COLO668 (cell line): ENCODE measurements around the gene CCSER2.
"Not testable (repeated sequence)": the region's sequence is repeated elsewhere in the genome, so short reads cannot be mapped to it uniquely, and the experiment has no call there.

Experiments used
- DNase-seq: peaks from one replicate; lab custom pipeline; 2025; ENCODE audit not compliant: unreplicated experiment; lab: John Stamatoyannopoulos, UW

The CCSER2 gene

DNA sequence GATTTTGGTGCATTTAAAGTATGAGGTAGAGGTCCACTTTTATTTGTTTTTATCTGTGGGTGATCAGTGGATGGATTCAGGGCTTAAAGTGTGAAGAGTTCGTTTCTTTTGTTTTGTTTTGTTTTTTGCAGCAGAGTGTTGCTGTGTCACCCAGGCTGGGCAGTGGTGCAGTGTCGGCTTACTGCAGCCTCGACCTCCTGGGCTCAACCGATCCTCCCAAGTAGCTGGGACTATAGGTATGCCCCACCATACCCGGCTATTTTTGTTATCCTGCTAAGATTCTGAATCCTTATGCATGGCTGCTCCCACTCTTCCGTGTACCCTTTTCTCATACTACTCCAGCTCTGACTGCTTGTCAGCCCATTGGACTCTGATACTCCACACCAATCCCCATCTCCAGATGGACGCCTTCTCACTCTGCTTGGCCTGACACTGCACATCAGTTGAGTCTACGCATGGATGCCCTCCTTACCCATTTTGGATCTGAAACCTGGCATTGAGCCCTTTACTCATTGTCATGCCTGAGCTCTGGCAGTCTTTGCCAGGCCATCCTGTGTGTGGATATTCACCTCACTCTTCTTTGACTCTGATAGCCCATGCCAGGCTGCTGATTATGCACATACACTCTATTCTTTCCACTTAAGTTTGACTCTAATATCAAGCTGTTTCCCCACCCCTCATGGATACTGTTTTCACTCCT is 119.5 kb downstream of the CCSER2 start:
- DNase-seq = no peak

DNA sequence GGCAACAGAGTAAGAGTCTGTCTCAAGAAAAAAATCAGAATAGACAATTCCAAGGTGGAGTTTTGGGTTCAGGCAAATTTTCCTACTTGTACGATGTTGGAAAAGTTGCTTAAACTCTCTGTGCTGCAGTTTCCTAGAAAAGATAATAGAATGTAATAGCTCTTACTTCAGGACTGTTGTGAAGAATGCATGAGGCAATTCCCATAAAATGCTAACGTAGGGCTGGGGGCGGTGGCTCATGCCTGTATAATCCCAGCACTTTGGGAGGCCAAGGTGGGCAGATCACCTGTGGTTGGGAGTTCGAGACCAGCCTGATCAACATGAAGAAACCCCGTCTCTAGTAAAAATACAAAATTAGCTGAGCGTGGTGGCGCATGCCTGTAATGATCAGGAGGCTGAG is 121.0 kb downstream of the CCSER2 start:
- not testable (repeated sequence) for DNase-seq

DNA sequence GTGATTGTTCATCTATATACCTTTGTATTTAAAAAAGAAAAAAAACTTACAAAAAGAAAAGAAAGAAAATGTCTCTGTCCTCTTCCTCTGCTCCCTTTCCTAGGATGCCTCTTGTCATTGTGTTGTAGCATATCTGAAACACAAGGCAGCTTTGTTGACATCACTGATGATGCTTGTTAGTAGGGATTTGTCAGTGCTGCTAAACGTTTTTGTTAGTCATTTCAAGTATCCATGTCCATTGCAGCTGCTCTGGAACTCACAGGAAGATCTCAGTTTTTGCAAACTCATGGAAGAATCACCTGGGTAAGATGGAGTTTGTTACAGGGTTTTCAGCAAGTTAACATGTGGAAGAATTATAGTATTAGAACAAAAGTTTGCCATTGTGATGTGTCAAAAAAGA is 123.6 kb downstream of the CCSER2 start:
- DNase-seq = no peak

DNA sequence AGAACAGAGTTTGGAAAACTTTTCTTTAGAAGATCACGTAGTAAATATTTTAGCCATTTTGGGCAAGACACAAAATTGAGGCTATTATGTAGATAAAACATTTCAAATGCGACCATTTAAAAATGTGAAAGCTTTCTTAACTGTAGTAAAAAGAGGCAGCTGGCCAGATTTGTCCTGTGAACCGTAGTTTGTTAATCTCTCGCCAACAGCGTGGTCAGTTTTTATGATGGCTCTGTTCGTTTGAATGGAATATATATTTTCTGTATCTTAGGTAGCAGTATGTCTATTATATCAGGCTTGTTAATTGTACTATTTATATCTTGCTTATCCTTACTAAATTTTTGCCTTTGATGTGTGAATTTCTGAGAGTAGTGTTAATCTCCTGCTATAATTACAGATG is 124.9 kb downstream of the CCSER2 start:
- no peak for DNase-seq

DNA sequence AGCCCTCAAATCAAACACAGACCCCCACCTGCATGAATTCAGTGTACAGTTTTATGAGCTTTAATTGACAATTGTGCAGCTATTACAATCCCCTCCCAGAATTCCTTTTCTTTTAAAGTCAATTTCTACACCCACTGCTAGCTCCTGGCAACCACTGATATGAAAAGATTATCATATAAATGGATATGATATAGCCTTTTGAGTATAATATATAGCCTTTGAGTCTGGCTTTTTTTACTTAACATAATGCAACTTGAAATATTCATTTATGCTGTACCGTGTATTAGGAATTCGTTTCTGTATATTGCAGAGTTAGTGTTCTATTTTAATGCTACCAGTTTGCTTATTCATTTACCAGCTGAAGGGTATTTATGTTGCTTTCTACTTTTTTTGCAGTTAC is 127.7 kb downstream of the CCSER2 start:
- DNase-seq = no peak

DNA sequence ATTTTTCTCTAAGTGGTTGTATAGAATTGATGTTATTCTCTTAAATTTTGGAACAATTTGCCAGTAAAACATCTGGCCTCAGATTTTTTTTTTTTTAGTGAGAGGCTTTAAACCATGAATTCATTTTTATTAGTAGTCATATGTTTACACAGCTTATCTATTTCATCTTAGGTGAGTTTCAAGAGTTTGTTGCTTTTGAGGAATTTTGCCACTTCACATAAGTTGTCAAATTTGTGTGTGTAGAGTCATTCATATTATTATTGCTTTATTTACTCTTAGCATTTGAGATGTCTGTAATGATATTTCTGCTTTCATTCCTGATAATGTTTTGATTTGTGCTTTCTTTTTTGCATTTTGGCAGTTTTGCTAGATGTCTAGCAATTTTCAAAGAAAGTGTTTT is 132.1 kb downstream of the CCSER2 start:
- DNase-seq = no peak

DNA sequence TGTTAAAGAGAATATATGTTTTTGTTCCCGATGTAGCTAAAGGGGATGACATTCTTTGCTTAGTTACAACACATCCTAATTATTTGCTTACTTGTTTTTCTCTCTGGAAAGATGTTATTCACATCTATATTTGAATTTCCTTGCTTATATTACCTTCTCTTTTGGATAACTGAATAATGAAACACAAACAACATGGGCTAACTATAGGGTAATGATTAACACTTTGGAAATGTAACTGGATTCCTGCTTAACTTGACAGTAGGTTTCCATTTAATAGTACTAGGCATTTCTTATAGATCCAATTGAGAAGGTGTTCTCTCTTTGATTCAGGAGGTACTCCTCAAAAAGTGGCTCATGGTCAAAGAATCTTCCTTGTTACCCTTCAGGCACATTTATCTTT is 141.1 kb downstream of the CCSER2 start:
- DNase-seq = no peak

DNA sequence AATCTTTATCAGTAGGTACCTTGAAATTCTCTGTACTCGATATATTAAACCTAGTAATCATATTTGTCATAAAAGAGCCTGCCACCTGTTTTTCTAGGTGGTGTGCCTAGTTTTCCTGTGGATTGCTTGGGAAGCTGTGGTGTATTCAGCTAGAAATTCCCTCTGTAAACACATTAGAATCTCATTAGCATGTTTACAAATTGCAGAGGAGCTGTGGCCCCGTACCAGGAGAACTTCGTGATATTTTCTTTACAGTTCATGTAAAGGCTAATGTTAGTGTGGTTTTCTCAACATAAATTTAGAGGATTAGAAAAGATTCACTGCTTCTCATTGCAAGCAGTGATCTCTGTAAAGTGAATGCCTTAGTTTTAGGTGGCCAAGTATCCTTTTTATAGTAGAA is 144.7 kb downstream of the CCSER2 start:
- DNase-seq = no peak

DNA sequence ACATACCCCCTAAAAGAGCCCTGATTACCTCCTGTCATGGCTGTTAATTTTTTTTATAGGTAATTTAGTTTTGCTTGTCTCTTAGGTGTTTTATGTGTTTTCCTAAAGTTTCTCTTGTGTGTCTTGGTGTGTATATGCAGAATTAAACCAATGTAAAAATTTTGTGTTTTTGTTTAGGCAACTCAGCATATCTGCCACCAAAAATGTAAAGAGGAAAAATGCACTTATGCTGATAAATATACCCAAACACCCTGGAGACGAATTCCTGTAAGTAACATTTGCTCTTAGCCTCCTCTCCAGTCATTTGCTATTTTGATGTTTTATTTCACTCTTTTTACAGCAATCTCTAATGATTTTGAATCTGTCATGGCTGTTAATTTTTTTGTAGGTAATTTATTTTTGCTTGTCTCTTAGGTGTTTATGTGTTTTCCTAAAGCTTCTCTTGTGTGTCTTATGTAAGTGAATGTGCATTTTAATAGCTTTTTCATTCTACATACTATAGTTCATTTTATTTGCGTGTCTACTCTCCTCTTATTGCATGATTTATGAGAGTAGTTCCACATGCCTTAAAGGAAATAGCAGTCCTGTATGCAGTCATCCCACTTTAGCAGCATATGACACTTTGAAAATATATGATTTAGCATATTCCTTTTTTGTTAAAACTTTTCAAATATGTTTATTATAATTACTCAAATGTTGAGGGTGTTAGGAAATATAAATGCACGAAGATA is 149.2 kb downstream of the CCSER2 start:
- DNase-seq = no peak

DNA sequence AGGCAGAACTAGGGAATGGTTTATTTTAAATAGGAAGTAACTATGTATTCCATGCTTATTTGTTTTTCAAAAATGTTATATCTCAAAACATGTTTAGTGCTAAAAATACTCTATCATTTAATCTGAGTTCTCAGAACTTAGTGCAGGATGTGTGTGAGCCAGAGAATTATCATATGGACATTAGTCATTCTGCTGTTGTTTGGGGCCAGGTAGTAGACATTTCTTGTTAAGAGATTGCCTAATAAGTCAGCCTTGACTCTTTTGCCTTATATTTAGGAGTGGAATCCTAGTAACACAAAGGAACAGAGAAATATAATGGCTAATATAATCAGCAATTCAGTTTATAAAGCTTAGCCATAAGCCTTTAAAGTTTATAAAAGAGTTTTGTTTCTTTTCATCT is 149.8 kb downstream of the CCSER2 start:
- no peak for DNase-seq

DNA sequence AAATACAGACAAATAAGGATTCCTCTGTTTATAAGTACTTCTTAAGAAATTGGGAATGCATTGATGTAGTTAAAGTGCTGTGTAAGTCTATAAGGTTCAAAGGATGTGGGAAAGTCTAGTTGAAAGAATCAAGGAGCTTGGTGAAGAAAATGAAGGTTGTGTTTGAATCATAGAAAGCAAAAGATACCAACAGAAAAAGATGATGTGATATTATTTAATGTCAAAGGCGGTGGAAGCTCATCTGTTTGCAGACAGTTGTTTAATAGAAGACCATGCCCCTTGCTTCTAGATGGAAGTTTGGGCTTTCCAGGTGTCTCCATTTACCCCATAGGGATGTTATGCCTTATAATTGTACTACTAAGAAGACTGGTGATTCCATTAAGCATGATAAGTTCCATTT is 150.3 kb downstream of the CCSER2 start:
- DNase-seq = no peak

DNA sequence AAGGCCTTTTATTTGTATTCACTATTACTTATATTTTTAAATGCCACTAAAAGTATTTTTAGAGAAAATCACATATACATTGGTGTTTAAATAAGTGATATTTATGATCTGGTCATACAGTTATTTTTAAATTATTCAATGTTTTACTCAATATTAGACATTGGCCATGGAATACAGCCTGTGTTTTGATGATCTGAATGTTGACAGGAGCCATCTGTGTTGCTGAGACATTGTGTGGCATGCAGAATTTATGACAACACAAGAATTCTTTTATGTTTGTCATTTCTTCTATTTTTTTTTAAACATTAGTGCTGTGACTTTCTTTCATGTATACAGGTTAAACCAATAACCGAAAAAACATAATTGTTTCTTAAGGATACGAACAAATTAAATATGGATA is 156.2 kb downstream of the CCSER2 start:
- DNase-seq = no peak

DNA sequence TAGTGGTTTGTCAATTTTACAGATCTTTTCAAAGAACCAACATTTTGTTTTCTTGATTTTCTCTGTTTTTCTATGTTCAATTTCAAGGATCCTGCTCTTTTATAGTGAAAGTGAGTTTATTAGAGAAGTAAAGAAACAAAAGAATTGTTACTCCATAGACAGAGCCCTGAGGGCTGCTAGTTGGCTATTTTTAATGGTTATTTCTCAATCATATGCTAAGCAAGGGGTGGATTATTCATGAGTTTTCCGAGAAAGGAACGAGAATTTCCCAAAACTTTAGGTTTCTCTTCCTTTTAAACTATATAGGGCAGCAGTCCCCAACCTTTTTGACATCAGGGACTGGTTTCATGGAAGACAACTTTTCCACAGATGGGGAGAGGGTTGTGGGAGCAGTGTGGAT is 165.0 kb downstream of the CCSER2 start:
- no peak for DNase-seq

DNA sequence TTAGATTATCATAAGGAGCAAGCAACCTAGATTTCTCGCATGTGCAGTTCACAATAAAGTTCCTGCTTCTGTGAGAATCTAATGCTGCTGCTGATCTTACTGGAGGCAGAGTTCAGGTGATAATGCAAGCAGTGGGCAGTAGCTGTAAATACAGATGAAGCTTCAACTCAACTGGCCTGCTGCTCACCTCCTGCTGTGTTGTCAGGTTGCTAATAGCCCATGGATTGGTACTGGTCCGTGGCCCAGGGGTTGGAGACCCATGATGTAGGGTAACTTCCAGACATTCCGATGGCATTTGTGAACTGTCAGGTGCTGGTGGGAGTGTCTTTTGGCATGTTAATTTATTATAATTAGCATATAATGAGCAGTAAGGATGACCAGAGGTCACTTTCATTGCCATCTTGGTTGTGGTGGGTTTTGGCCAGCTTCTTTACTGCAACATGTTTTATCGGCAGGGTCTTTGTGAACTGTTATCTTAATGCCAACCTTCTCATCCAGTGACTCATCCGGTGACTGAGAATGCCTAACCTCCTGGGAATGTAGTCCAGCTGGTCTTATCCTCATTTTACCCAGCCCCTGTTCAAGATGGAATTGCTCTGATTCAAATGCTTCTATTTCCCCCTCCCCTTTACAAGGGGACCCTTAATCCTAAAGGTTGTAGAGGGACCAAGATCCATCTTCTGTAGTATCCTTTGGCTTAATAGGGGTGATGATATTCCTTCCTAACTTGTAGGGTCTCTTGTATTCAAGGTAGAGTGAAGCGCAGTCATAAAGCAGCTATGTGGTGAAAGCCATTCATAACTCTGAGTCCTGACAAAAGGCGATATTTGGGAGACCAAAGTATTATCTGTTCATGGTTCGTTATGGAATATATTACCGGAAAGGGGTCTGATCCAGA is 165.8 kb downstream of the CCSER2 start:
- DNase-seq = no peak

DNA sequence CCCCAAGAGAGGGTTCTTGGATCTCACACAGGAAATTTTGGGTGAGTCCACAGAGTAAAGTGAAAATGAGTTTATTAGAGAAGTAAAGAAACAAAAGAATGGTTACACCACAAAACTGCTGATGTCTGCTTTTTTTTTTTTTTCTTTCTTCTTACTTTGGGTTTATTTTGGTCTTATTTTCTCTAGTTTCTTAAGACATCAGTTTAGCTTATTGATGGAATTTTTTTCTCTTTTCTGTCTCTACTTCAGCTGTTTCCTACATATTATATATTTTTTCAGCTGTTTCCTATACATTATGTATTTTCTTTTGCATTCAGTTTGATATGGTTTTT is 166.4 kb downstream of the CCSER2 start:
- DNase-seq = no peak

DNA sequence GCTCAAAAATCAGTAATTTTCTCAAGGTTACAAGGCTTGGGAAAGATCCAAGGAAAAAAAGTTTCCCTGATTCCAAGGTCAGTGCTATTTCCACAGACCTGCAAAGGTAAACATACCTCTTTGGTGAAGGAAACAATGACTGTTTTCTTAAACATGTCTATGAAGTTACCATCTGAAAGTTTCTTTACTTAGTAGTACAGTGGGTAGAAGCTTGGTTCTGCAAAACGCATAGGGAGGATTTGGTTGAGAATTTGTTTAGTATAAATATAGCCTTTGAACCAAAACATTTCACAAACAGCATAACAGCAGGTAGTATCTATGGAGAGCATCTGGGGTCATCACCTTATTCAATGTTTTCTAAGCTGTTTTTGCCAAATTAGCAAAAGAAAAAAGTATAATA is 169.6 kb downstream of the CCSER2 start:
- no peak for DNase-seq

DNA sequence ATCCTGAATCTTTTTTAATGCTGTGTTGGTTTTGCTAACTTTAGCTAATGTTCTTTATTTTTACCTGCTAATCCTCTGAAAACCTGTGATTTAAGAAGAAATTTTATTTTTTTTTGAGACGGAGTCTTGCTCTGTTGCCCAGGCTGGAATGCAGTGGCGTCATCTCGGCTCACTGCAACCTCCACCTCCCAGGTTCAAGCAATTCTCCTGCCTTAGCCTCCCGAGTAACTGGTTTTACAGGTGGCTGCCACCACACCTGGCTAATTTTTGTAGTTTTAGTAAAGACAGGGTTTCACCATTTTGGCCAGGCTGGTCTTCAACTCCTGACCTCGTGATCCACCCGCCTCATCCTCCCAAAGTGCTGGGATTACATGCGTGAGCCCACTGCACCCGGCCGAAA is 170.7 kb downstream of the CCSER2 start:
- not testable (repeated sequence) for DNase-seq

DNA sequence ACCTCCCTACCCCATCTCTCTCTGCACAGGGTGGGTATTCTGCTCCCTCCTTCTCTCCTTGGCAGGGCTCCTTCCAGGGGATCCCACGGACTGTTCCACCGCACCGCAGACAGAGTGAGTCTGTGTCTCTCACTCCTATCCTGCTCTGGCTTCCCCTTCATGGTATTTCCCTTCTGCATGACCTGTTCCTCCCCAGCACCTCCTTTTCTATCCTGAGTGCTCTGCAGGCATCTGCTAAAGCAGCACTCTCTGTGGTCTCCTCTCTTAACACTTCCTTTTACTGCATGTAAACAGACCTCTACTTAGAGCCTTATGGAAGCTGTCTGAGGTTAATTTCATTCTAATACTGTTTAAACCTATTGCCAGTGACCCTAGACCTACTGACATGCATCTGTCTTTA is 171.5 kb downstream of the CCSER2 start:
- DNase-seq = no peak

DNA sequence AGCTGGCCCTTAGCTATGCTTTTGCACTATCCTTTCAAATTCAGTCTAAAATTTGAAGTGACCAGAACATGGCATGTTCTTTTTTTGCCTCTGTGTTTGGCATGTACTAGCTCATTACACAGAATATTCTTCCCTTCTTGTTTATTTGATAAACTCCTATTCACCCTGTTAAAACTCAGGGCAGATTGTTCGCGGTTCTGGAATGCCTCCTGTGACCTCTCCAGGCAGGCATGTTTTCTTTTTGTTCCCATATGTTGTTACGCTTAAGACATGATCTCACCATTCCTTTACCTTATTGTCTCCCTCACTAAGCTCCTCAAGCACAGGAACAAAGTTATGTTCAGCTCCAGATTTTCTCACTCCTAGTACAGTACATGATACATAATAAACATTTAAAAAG is 181.7 kb downstream of the CCSER2 start:
- DNase-seq = no peak

DNA sequence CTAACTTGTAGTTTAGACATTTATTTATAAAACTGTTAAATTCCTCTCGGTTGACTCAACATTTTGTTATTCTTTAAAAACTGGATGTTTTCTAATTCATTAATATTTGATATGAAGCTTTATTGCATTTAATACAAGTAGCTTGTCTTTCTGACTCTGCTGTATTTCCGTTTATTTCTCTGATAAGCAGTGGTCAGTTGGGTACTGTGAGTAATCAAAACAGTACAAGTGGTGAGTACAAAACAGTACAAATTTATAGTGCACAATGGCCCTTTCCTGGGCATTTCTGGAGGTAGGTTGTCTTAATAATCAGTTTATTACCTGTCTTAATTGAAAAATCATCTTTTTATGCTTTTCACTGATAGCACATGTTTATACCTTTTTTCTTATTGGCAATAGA is 182.7 kb downstream of the CCSER2 start:
- DNase-seq = no peak

DNA sequence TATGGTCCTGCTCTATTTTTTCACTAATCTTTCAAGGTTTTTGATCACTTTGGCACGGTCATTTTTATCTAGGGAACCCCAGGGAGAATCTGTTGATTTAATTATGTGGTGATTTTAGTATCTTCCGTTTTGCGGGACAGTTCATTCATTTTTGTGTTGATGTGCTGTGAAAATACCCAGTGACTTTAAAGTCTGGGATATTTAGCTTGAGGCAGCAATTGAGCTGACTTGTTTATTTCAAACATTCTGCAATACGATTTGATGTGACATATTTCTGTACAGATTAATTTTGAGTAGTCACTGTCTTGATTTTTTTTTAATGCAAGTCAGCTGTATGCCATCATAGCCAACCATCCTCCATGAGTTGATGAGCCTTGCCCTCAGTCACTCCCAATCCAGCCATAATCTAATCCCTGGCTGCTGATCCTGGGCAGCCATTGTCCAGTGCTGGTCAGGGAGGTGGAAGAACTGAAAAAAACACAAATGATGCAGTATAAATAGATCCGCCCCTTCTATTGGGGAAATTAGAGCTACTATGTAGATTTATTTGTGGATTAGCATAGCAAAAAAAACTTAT is 183.4 kb downstream of the CCSER2 start:
- DNase-seq = no peak

DNA sequence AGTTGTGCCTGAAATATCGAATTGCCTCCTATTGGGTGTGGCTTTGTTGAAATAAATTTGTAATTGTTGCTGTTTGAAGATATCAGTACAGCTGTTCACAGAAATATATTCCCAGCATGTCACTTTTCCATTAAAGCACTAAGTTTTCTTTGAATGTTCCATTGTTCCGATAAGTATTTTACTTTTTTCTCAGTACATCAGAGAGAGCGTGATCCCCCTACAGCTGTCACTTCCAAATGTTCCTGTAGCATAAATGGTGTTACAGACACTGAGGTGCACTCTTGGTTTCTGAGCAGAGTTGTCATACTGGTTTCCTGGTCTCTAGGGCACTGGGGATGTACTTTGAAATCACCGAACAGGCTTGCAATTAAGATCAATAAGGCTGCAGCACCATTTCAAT is 189.2 kb downstream of the CCSER2 start:
- DNase-seq = no peak
